SK-N-MC (cell line): ENCODE results near the gene PLPPR2.

Experiments used
- DNase-seq: peaks from one replicate; pipeline ENCODE4 v3.0.0-alpha.2; 2011; ENCODE audit warnings: low read depth, low spot score
- H3K27ac ChIP-seq: fragments of 200-600 bp; sonication (generic); 2 replicates; pipeline ENCODE4 v1.5.1; 2016; ENCODE audit warnings: mixed run types
- H3K36me3 ChIP-seq: fragments of 200-600 bp; sonication (generic); 2 replicates; pipeline ENCODE4 v1.6.1; 2017; ENCODE audit warnings: antibody characterized with exemption, low read length, mixed read lengths; ENCODE audit not compliant: insufficient read depth
- H3K4me3 ChIP-seq: fragments of 200-600 bp; sonication (generic); 2 replicates; pipeline ENCODE4 v1.5.1; 2016
- H3K9ac ChIP-seq: fragments of 200-600 bp; sonication (generic); 2 replicates; pipeline ENCODE4 v1.8.0; 2017; ENCODE audit warnings: mixed run types, mixed read lengths; ENCODE audit not compliant: insufficient read length
- H3K9me3 ChIP-seq: fragments of 200-600 bp; sonication (generic); 2 replicates; pipeline ENCODE4 v1.6.1; 2017; ENCODE audit warnings: low read depth, mild to moderate bottlenecking, antibody characterized with exemption, low read length, moderate library complexity, mixed read lengths
- EZH2 ChIP-seq: fragments of 200-600 bp; sonication (generic); IDR thresholded peaks from one replicate; pipeline ENCODE4 v1.6.1; 2017; ENCODE audit warnings: antibody characterized with exemption
- FOXP2 ChIP-seq: optimal IDR thresholded peaks from 2 replicates; pipeline ENCODE3; 2011; ENCODE audit warnings: mild to moderate bottlenecking, moderate library complexity; ENCODE audit not compliant: insufficient read depth; ENCODE audit errors: extremely low read length, control extremely low read depth
- POLR2AphosphoS5 ChIP-seq: IDR thresholded peaks from 2 replicates; pipeline ENCODE4 v1.6.1; 2012; ENCODE audit warnings: mild to moderate bottlenecking, low read depth, low read length, borderline replicate concordance

PLPPR2 gene

DNA sequence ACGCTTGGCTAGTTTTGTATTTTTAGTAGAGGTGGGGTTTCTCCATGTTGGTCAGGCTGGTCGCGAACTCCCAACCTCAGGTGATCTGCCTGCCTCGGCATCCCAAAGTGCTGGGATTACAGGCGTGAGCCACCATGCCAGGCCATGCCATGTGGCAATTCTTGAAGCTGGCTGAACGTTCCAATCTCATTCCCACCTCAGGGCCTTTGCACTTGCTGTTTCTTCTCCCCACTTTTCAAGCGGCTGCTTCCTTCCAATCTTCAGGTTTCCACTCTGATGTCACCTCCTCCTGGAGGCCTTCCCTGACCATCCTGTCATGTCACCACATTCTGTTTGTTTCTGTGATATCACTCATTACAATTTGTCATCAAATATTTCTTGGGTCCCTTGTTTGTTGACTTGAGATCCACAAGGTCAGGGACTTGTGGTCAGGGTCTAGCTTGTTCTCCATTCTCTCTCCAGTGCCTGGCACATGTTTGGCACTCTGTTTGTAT, 24.7 kb downstream of the PLPPR2 start:
- H3K4me3 ChIP-seq, result no peak overlapping the region

DNA sequence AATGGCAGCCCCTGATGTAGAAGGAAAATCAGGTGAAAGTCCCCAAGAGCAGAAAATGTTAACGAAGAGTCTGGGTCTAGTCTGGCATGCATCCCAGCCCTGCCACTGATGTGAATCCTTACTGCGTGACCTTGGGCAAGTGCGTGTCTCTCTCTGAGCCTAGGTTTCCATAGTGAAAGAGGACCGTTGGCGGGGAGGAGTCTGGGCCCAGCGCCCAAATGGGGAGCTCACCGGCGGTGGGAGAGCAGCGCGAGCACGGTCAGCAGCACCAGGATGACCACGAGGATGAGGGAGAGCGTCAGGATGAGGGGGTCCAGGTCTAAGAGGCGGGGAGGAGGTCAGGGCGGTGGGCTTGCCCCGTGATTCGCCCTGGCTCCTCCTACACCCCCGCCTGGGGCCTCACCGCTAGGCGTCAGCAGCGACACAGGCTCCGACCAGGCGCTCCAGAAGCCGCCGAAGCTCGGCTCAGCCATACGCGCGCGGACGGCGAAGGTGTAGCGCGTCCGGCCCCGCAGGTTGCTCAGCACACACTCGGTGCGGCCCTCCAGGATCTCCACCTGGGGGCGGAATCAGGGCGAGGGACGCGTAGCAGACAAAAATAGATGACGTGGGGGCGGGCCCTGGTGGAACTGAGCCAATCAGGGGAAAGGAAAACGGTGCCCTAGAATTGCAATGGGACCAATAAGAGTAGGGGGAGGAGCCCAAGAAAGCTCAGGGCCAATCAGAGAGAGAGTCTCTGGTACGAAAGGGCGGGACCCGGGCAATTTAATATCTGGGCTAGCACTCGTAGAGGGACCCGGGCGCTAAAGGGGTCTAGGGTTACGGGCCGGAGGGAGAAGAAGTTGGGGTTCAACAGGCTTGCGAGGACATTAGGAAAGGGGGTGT, 25.7 kb downstream of the PLPPR2 start:
- no peak overlapping the region for H3K27ac ChIP-seq
- H3K9me3 ChIP-seq, result no peaks in the 10 kb centered on the region
- peak; percentile 75 for DNase-seq
- peak overlapping the region; percentile 86 for H3K4me3 ChIP-seq
- peak overlapping the region; percentile 48 for H3K9ac ChIP-seq
- H3K36me3 ChIP-seq, result peaks cover 6% of the 10 kb centered on the region; the same call in 1 of the 2 replicates
- TF ChIP-seq POLR2AphosphoS5 (peak; percentile 70), EZH2 (no peak)

More for the DNA sequence above, 24.7 kb downstream of the PLPPR2 start:
- no peak overlapping the region for H3K27ac ChIP-seq
- no peak for DNase-seq
- peaks cover 6% of the 10 kb centered on the region; the same call in 1 of the 2 replicates for H3K36me3 ChIP-seq
- no peaks in the 10 kb centered on the region for H3K9me3 ChIP-seq
- H3K9ac ChIP-seq, result no peak overlapping the region
- TF ChIP-seq EZH2, result no peak
- TF ChIP-seq FOXP2, result no peak
- no peak for TF ChIP-seq POLR2AphosphoS5

DNA sequence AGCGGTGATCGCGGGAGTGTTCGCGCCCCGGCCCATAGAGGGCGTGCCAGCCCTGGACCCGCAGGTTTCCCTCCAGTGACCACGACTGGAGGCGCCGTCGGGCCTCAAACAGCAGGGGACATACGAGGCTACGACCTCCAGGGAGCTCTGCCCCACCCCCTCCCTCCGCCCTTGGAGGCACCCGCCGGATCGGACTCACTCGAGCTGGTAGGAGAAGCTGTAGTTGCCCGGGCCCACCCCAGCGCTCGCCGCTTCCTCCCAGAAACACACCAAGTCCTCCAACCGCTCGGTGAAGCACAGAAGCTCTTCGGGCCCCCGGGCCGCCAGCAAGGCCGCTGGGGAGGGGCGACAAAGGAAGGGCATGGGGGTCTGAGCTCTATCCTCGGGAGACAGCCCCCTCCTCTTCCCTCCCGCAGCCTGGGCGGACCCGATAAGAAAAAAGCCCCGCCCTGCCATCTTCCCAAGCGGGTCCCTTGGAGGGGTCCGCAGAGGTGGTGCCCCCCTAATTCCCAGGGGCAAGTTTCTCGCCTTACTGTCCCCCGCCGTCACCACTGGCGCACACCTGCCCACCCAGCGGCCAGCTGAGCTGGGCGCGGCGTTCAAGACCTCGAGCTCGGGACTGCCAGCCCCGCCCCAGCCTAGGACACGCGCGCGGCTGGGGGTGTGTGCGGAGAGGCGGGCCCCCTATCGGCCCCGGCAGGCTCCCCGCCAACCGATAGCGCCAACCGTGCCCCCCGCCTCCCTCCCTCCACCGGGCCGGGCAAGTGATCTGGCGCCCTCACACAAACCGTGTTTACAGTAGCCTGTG, 27.9 kb downstream of the PLPPR2 start:
- no peak for DNase-seq
- Histone ChIP-seq H3K27ac (no peak overlapping the region), H3K9ac (peak overlapping the region; percentile 55), H3K4me3 (peak overlapping the region; percentile 78), H3K9me3 (no peaks in the 10 kb centered on the region), H3K36me3 (peaks cover 4% of the 10 kb centered on the region; the same call in 1 of the 2 replicates)
- TF ChIP-seq EZH2, result no peak
- TF ChIP-seq POLR2AphosphoS5, result no peak

DNA sequence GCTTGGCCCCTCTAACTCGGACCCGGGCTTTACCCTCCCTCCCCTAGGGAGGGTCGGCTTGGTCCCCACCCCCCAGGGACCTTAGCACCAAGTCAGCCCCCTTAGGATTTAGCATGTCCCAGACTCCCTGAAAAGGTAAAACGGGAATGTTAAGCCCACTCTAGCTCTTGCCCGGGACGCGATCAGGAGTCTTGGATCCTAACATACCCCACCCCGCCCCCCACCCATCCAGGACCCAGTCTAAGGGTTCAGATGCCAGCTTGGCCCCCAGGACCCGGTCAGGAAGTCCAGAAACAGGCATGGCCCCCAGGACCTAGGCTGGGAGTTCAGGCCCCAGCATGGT, 28.4 kb downstream of the PLPPR2 start:
- H3K9ac ChIP-seq, result peak overlapping the region; percentile 64
- H3K27ac ChIP-seq, result peak overlapping the region; percentile 75

DNA sequence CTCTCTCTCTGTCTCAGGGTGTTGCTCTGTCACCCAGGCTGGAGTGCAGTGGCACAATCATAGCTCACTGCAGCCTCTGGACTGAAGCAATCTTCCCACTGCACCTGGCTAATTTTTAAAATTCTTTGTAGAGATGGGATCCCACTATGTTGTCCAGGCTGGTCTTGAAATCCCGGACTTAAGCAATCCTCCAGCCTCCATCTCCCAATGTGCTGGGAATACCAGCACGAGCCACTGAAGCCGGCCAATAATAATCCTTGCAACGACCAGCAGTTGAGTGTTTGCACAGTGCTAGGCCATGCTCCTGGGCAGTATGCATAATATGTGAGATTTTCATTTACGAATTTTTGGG, 29.5 kb downstream of the PLPPR2 start:
- H3K9me3 ChIP-seq, result no peaks in the 10 kb centered on the region
- TF ChIP-seq FOXP2 (no peak), POLR2AphosphoS5 (no peak), EZH2 (no peak)
- no peak overlapping the region for H3K9ac ChIP-seq
- H3K27ac ChIP-seq, result no peak overlapping the region; the same call in 1 of the 2 replicates
- H3K36me3 ChIP-seq, result no peaks in the 10 kb centered on the region
- no peak overlapping the region for H3K4me3 ChIP-seq
- no peak for DNase-seq

More for the DNA sequence above, 28.4 kb downstream of the PLPPR2 start:
- Histone ChIP-seq H3K4me3 (peak overlapping the region; percentile 78), H3K9me3 (no peaks in the 10 kb centered on the region), H3K36me3 (no peaks in the 10 kb centered on the region)
- TF ChIP-seq POLR2AphosphoS5 (no peak), FOXP2 (no peak), EZH2 (no peak)
- DNase-seq, result no peak

DNA sequence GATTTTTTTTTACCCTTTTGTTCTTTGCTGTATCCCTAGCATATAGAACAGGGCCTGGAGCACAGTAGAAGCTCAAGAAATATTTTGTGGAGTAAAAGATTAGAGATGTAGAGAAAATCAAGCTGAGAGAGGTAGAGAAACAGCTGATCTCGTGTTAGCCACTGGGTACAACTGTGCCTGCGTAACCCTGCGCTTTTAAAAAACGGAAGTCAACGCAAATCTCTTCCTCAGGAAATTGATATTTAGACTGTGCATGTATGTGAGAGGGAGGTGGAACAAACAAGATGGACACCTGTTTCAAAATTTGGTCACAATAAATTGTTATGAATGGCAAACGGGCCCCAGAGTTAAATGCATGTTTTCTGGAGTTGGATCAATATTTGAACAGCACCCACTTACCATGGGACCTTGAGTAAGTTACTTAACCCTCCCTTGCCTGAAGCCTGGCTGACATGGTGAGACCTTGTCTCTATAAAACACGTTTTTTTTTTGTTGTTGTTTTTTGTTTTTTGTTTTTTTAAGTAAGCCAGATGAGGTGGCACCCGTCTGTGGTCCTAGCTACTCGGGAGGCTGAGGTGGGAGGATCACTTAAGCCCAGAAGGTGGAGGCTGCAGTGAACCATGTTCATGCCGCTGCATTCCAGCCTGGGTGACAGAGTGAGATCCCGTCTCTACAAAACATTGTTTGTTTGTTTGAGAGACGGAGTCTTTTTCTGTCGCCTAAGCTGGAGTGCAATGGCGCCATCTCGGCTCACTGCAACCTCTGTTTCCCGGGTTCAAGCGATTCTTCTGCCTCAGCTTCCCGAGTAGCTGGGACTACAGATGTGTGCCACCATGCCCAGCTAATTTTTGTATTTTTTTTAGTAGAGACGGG, 32.2 kb downstream of the PLPPR2 start:
- no peaks in the 10 kb centered on the region for H3K36me3 ChIP-seq
- H3K9me3 ChIP-seq, result no peaks in the 10 kb centered on the region
- H3K27ac ChIP-seq, result 0 out of 2 replicates have a peak overlapping the region, but pooled peaks have one; percentile 57
- H3K9ac ChIP-seq, result no peak overlapping the region
- TF ChIP-seq POLR2AphosphoS5 (no peak), FOXP2 (no peak), EZH2 (no peak)
- DNase-seq, result no peak
- H3K4me3 ChIP-seq, result no peak overlapping the region

DNA sequence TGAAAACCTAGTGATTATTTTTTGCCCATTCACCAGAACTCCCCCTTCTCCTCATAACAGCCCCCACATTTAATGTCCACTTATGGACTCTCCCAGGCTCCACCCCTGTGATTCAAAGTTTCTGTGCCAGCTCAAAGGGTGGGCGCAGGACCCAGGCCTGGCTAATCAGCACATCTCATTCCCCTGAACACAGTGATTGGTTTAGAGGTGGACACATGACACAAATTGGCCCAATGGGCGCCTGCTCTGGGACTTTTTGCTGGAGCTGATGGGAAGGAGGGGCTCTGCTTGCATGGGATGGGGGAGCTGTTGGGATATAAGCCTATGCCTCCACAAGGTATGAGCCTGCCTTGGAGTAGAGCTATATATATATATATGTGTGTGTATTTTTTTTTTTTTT, 35.1 kb downstream of the PLPPR2 start:
- DNase-seq, result no peak
- Histone ChIP-seq H3K36me3 (no peaks in the 10 kb centered on the region), H3K4me3 (no peak overlapping the region), H3K9ac (no peak overlapping the region), H3K27ac (no peak overlapping the region), H3K9me3 (no peaks in the 10 kb centered on the region)
- no peak for TF ChIP-seq FOXP2
